Activated B cell treated with CpG ODN at 0.5 μM for 24 hours (primary cell): ENCODE results near the gene TSSK6. TPM values are rescaled to one million over a fixed set of nuclear protein-coding genes. Genes with fewer than 3 reads are reported as not detected.

Source experiments
- ATAC-seq: fragments of 200-7000 bp; cut with Tn5 transposase; one replicate; pipeline ENCODE4 v1.10.0; 2021; ENCODE audit warnings: low read depth, mild to moderate bottlenecking, moderate library complexity
- CTCF ChIA-PET: fragments of 350-600 bp; sonication (Branson Sonifier 250); formaldehyde crosslinking; loops from one replicate; lab custom pipeline; 2021; ENCODE audit warnings: antibody characterized with exemption; lab: Charles Lee
- POLR2A ChIA-PET: fragments of 350-600 bp; sonication (Branson Sonifier 250); formaldehyde crosslinking; loops from one replicate; lab custom pipeline; 2021; ENCODE audit warnings: antibody characterized with exemption; lab: Charles Lee
- DNase-seq: peaks from one replicate; pipeline ENCODE4 v3.0.0; 2022
- H3K27ac Mint-ChIP-seq: one replicate; pipeline ENCODE4 v1.8.0; 2020; ENCODE audit warnings: mixed read lengths
- H3K27me3 Mint-ChIP-seq: one replicate; pipeline ENCODE4 v1.8.0; 2021; ENCODE audit warnings: mixed read lengths
- H3K36me3 Mint-ChIP-seq: one replicate; pipeline ENCODE4 v1.8.0; 2021; ENCODE audit warnings: low read depth, mixed read lengths
- H3K4me1 Mint-ChIP-seq: one replicate; pipeline ENCODE4 v1.8.0; 2021; ENCODE audit warnings: mixed read lengths
- H3K4me3 Mint-ChIP-seq: one replicate; pipeline ENCODE4 v1.8.0; 2020; ENCODE audit warnings: mild to moderate bottlenecking, mixed read lengths
- H3K9me3 Mint-ChIP-seq: one replicate; pipeline ENCODE4 v1.8.0; 2020; ENCODE audit warnings: mixed read lengths
- CTCF ChIP-seq: fragments of 200-600 bp; IDR thresholded peaks from one replicate; pipeline ENCODE4 v1.8.0; 2022; ENCODE audit warnings: antibody characterized with exemption, mild to moderate bottlenecking
- intact Hi-C: fragments of 100-400 bp; cut with micrococcal nuclease; formaldehyde crosslinking; loops from one replicate; pipeline ENCODE4 v1.15.1; 2024
- total RNA-seq: library from RNA; stranded (reverse); gene quantifications from 2 replicates; pipeline ENCODE4 v1.2.3, GENCODE V29; 2022

TSSK6 gene
- total RNA-seq, 1 donor from 2014 or later = 4.3 TPM

DNA sequence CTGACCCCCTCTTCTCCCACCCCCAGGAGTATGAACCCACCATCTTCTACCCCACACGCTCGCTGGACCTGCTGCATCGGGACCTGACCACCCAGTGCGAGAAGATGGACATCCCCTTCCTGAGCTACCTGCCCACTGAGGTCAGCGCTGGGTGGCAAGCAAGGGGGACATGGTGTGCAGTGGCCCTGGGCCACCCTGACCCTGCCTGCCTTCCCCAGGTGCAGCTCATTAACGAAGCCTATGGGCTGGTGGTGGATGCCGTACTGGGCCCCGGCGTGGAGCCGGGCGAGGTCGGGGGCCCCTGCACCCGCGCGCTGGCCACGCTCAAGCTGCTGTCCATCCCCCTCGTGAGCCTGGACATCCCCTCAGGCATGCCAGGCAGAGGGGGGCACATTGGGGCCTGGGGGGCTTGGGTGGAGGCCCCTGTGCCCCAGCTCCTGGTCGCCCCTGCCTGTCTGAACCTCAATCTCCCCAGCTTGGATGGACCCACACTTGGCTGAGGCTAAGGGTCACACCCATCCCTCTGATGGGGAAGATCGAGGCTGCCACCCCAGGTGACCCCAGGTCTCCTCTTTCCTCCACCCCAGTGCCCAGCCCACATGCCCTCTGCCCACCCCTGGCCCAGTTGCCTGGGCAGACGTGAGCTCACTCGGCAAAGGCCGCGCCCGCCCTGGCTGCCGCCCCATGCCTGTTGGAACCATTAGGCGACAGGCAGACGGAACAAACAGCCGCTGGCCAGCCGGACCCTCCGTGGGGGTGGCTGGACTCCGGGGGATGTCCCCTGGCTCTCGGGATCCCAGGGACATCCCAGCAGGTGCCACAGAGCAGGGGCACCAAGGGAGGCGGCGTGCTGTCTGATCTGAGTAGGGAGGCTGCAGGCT is 20.2 kb upstream of the TSSK6 start:
- peaks cover 9% of the 10 kb centered on the region for H3K36me3 Mint-ChIP-seq
- H3K9me3 Mint-ChIP-seq = no peaks in the 10 kb centered on the region
- no peak overlapping the region for H3K4me3 Mint-ChIP-seq
- no peak overlapping the region for H3K27ac Mint-ChIP-seq
- ATAC-seq = no peak
- no peak for TF ChIP-seq CTCF
- intact Hi-C loops = no loop called here
- POLR2A ChIA-PET = no interaction called here
- H3K4me1 Mint-ChIP-seq = peaks cover 25% of the 10 kb centered on the region
- DNase-seq = no peak
- CTCF ChIA-PET = no interaction called here
- H3K27me3 Mint-ChIP-seq = peaks cover 11% of the 10 kb centered on the region

- H3K4me1 Mint-ChIP-seq = peaks cover 23% of the 10 kb centered on the region
- no peak overlapping the region for H3K4me3 Mint-ChIP-seq
- H3K36me3 Mint-ChIP-seq = peaks cover 12% of the 10 kb centered on the region
- H3K27ac Mint-ChIP-seq = no peak overlapping the region
- peaks cover 9% of the 10 kb centered on the region for H3K27me3 Mint-ChIP-seq
- intact Hi-C loops = no loop called here
- H3K9me3 Mint-ChIP-seq = no peaks in the 10 kb centered on the region
- DNase-seq (no peak), ATAC-seq (no peak)
- POLR2A ChIA-PET = interaction anchor here (1.4 kb wide), 1 partner anchor 19 kb away, joined by 3 read pairs; the partner anchor contains the start of genes NDUFA13 and TSSK6
- TF ChIP-seq CTCF = no peak
- CTCF ChIA-PET = no interaction called here
Observed at GRCh38 chr19:19534556-19535265, 19.4 kb upstream of the TSSK6 start.

DNA sequence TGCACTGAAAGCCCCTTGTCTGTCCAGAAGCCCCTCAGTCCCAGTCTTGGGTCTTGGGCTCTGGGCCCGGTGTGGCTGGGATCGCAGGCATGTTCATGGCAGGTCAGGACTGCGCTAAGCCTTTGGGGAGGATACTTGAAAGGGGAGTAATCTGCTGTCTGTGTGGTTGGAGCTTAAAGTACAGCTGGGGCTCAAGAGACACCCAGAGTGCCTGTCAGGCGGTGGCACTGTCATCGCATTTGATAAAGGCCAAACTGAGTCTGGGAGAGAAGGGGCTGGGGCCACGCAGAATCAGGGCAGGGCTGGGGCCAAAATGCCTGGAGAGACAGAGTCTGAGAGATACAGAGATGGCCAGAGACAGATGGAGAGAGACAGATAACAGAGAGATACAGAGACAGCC is 18.5 kb upstream of the TSSK6 start:
- CTCF ChIA-PET = no interaction called here

GRCh38 chr19:19532806-19533701 is 17.7 kb upstream of the TSSK6 start:
- Mint-ChIP-seq H3K27me3 (peaks cover 3% of the 10 kb centered on the region), H3K27ac (no peak overlapping the region), H3K36me3 (peaks cover 24% of the 10 kb centered on the region), H3K9me3 (no peaks in the 10 kb centered on the region), H3K4me1 (peaks cover 13% of the 10 kb centered on the region), H3K4me3 (no peak overlapping the region)
- TF ChIP-seq CTCF = no peak
- ChIA-PET POLR2A (interaction anchor here (0.7 to 2.5 kb wide), 4 partner anchors 17 to 426 kb away, joined by 4 to 42 read pairs (median 5); partner anchors contain the start of genes GMIP, NDUFA13 and ZNF506), CTCF (interaction anchor here (0.8 to 3.4 kb wide), 18 partner anchors 10 to 425 kb away, joined by 3 to 46 read pairs (median 4); partner anchors contain the start of genes GATAD2A, GMIP, LPAR2 and NDUFA13)
- intact Hi-C loops = loop anchor here (1.0 to 2.0 kb wide), 7 partner anchors 22 to 746 kb away; partner anchors contain the start of genes GMIP, PBX4 and ZNF14
- no peak for DNase-seq
- no peak for ATAC-seq

More for the DNA sequence above, 18.5 kb upstream of the TSSK6 start:
- POLR2A ChIA-PET = interaction anchor here (1.4 kb wide), 1 partner anchor 18 kb away, joined by 3 read pairs; the partner anchor contains the start of genes NDUFA13 and TSSK6
- Mint-ChIP-seq H3K4me1 (peaks cover 18% of the 10 kb centered on the region), H3K4me3 (no peak overlapping the region), H3K27me3 (peaks cover 7% of the 10 kb centered on the region), H3K27ac (no peak overlapping the region), H3K9me3 (no peaks in the 10 kb centered on the region), H3K36me3 (peaks cover 18% of the 10 kb centered on the region)
- intact Hi-C loops = loop anchor here (2.0 kb wide), 4 partner anchors 21 to 745 kb away; partner anchors contain the start of gene ZNF14
- TF ChIP-seq CTCF = no peak
- ATAC-seq (no peak), DNase-seq (no peak)
